GM19463 (cell line): Measurements from ENCODE around the gene ALPK1.

Experiments
- ATAC-seq: cut with Tn5 transposase; IDR thresholded peaks from one replicate; pipeline ENCODE4 v1.9.1; 2021; ENCODE audit warnings: mild to moderate bottlenecking, moderate library complexity; ENCODE audit not compliant: unreplicated experiment

ALPK1 gene

GRCh38 chr4:112377171-112377570 is 80.0 kb downstream of the ALPK1 start:
- ATAC-seq = no peak

GRCh38 chr4:112377594-112378242 is 80.5 kb downstream of the ALPK1 start:
- no peak for ATAC-seq

GRCh38 chr4:112378243-112378620 is 81.1 kb downstream of the ALPK1 start:
- ATAC-seq = no peak

GRCh38 chr4:112378858-112379257 is 81.7 kb downstream of the ALPK1 start:
- no peak for ATAC-seq

GRCh38 chr4:112379306-112379705 is 82.1 kb downstream of the ALPK1 start:
- ATAC-seq = no peak

- ATAC-seq = no peak
Measured at GRCh38 chr4:112381996-112382692, 85.0 kb downstream of the ALPK1 start.

GRCh38 chr4:112386071-112386470 is 88.9 kb downstream of the ALPK1 start:
- no peak for ATAC-seq

- no peak for ATAC-seq
Measured at GRCh38 chr4:112402098-112402497, 104.9 kb downstream of the ALPK1 start.

- no peak for ATAC-seq
Measured at GRCh38 chr4:112403101-112403945, 106.2 kb downstream of the ALPK1 start.

- ATAC-seq = no peak
Measured at GRCh38 chr4:112410364-112410763, 113.2 kb downstream of the ALPK1 start.

- no peak for ATAC-seq
Measured at GRCh38 chr4:112410804-112411203, 113.6 kb downstream of the ALPK1 start.

GRCh38 chr4:112411781-112412550 is 114.8 kb downstream of the ALPK1 start:
- no peak for ATAC-seq

- no peak for ATAC-seq
Measured at GRCh38 chr4:112416464-112416863, 119.3 kb downstream of the ALPK1 start.

GRCh38 chr4:112418092-112418491 is 120.9 kb downstream of the ALPK1 start:
- no peak for ATAC-seq

GRCh38 chr4:112421911-112422310 is 124.7 kb downstream of the ALPK1 start:
- ATAC-seq = no peak

- ATAC-seq = no peak
Measured at GRCh38 chr4:112422644-112423043, 125.5 kb downstream of the ALPK1 start.

- no peak for ATAC-seq
Measured at GRCh38 chr4:112423591-112423990, 126.4 kb downstream of the ALPK1 start.

- ATAC-seq = no peak
Measured at GRCh38 chr4:112425823-112426222, 128.7 kb downstream of the ALPK1 start.

- ATAC-seq = no peak
Measured at GRCh38 chr4:112426416-112426815, 129.2 kb downstream of the ALPK1 start.

GRCh38 chr4:112431158-112431557 is 134.0 kb downstream of the ALPK1 start:
- no peak for ATAC-seq

- no peak for ATAC-seq
Measured at GRCh38 chr4:112436987-112437386, 139.8 kb downstream of the ALPK1 start.
